SK-N-SH (cell line): Measurements from ENCODE around the gene CACNA1H.

Experiments used
- EP300 ChIP-seq, 2 experiments: IDR thresholded peaks; 2 replicates each; pipeline versions ENCODE4 v1.4.0 to v1.6.1; 2012; ENCODE audit warnings: borderline replicate concordance in 1 of 2, low read depth in 1 of 2, low read length in 1 of 2
- FOXJ3 ChIP-seq: sonication (generic); formaldehyde crosslinking; IDR thresholded peaks from 2 replicates; pipeline ENCODE4 v1.5.1; 2020; ENCODE audit warnings: mild to moderate bottlenecking, missing genetic modification reagents
- POLR2AphosphoS5 ChIP-seq: IDR thresholded peaks from 2 replicates; pipeline ENCODE4 v1.6.1; 2012; ENCODE audit warnings: low read depth, low read length
- TCF12 ChIP-seq: IDR thresholded peaks from 2 replicates; pipeline ENCODE4 v1.4.0; 2012
- YY1 ChIP-seq: IDR thresholded peaks from 2 replicates; pipeline ENCODE4 v1.4.0; 2012; ENCODE audit warnings: low read depth, mild to moderate bottlenecking
- TF ChIP-seq, protein P1 (sequence below): fragments of 200-600 bp; sonication (generic); IDR thresholded peaks from 2 replicates; pipeline ENCODE4 v1.6.1; 2017; ENCODE audit warnings: antibody characterized with exemption, mild to moderate bottlenecking, moderate library complexity
- TF ChIP-seq, protein P2 (sequence below): IDR thresholded peaks from 2 replicates; pipeline ENCODE4 v1.4.0; 2012; ENCODE audit warnings: low read depth, borderline replicate concordance

DNA sequence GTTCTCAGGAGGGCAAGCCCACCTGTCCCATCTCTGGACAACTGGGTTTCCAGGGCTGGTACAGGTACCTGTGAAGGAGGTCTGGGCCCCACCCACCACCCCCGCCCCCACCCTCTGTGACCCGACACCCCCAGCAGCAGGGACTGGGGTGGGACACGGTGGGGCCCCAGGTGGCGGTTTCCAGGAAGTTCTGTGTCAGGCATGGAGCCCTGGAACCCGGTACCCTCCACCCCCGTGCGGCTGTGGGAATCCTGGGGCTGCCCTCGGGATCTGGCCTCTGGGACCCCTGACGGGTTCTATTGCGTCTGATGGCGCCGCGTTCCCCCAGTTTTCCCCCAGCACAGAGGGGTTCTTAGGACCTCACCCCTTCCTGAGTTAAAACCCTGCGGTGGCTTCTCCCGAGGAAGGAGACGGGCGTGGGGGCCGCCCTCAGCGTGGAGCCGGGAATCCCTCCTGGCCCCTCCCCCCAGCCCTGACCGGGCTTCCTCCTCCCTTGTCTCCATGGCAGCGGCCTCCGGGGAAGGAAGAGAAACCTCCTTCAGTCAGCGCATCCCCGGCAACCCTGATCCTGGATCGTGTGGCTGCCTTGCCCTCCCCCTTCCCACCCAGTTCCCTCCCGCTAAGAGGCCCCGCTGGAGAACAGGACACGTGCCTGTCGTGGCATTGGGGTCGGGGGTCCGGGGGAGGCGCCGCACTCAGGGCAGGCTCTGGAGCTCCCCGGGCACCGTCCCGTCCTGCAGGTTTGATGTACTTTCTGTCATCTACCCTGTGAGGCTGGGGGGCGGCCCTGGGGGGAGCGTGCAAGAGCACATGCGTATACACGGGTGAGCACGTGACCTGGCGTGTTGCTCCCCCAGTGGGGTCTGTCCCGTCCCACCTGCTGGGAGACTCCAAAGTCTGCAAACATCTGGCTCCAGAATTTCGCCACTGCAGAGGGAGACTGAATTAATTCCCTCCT lies 30.3 kb downstream of the CACNA1H start:
- TF ChIP-seq, protein P1, sequence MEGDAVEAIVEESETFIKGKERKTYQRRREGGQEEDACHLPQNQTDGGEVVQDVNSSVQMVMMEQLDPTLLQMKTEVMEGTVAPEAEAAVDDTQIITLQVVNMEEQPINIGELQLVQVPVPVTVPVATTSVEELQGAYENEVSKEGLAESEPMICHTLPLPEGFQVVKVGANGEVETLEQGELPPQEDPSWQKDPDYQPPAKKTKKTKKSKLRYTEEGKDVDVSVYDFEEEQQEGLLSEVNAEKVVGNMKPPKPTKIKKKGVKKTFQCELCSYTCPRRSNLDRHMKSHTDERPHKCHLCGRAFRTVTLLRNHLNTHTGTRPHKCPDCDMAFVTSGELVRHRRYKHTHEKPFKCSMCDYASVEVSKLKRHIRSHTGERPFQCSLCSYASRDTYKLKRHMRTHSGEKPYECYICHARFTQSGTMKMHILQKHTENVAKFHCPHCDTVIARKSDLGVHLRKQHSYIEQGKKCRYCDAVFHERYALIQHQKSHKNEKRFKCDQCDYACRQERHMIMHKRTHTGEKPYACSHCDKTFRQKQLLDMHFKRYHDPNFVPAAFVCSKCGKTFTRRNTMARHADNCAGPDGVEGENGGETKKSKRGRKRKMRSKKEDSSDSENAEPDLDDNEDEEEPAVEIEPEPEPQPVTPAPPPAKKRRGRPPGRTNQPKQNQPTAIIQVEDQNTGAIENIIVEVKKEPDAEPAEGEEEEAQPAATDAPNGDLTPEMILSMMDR = no peak
- TF ChIP-seq POLR2AphosphoS5 (no peak), EP300 (IDR thresholded peaks at IDR 0.05; ENCODE audit: borderline replicate concordance in 1 of 2, low read depth in 1 of 2, low read length in 1 of 2) (no peak), TCF12 (no peak), FOXJ3 (CRISPR knock-in tag) (no peak), YY1 (no peak)
- TF ChIP-seq, protein P2, sequence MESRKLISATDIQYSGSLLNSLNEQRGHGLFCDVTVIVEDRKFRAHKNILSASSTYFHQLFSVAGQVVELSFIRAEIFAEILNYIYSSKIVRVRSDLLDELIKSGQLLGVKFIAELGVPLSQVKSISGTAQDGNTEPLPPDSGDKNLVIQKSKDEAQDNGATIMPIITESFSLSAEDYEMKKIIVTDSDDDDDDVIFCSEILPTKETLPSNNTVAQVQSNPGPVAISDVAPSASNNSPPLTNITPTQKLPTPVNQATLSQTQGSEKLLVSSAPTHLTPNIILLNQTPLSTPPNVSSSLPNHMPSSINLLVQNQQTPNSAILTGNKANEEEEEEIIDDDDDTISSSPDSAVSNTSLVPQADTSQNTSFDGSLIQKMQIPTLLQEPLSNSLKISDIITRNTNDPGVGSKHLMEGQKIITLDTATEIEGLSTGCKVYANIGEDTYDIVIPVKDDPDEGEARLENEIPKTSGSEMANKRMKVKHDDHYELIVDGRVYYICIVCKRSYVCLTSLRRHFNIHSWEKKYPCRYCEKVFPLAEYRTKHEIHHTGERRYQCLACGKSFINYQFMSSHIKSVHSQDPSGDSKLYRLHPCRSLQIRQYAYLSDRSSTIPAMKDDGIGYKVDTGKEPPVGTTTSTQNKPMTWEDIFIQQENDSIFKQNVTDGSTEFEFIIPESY = no peak
